Panc1 (cell line): ENCODE measurements around the gene BLTP2. TPM values are rescaled to one million over a fixed set of nuclear protein-coding genes. Genes with fewer than 3 reads are reported as not detected.

Experiments
- ATAC-seq: fragments of 200-7000 bp; cut with Tn5 transposase; 2 replicates; pipeline ENCODE4 v1.9.1; 2020; ENCODE audit warnings: mild to moderate bottlenecking, moderate library complexity
- BruUV-seq: library from RNA; stranded (reverse); fragments of 400-500 nt; replicated peaks from 2 replicates; lab custom pipeline; 2021; lab: Mats Ljungman, UMichigan
- CTCF ChIA-PET: fragments of 300-600 bp; sonication (Branson Sonifier 250); formaldehyde crosslinking; loops from one replicate; lab custom pipeline; 2022; ENCODE audit warnings: antibody characterized with exemption; lab: Charles Lee
- POLR2A ChIA-PET: fragments of 300-600 bp; sonication (Branson Sonifier 250); formaldehyde crosslinking; loops from one replicate; lab custom pipeline; 2022; ENCODE audit warnings: antibody characterized with exemption; lab: Charles Lee
- DNase-seq: peaks from one replicate; pipeline ENCODE4 v3.0.0-alpha.2; 2010; ENCODE audit warnings: low read depth, low spot score
- H3K27ac ChIP-seq: 2 replicates; pipeline ENCODE4 v1.5.1; 2011; ENCODE audit warnings: mild to moderate bottlenecking, low read length, inconsistent platforms
- H3K27me3 ChIP-seq: fragments of 200-500 bp; sonication (Bioruptor generic); 2 replicates; pipeline ENCODE4 v1.6.0; 2014; ENCODE audit warnings: low read length, inconsistent platforms; ENCODE audit not compliant: control insufficient read depth, insufficient read depth
- H3K36me3 ChIP-seq: fragments of 200-500 bp; sonication (Bioruptor generic); 2 replicates; pipeline ENCODE4 v1.5.1; 2014; ENCODE audit warnings: inconsistent platforms, mild to moderate bottlenecking, low read length, moderate library complexity; ENCODE audit not compliant: control insufficient read depth, insufficient read depth
- H3K4me1 ChIP-seq: 2 replicates; pipeline ENCODE4 v1.5.1; 2011; ENCODE audit warnings: inconsistent platforms, mild to moderate bottlenecking, low read length, moderate library complexity; ENCODE audit not compliant: control insufficient read depth, insufficient read depth
- H3K4me3 ChIP-seq, 2 experiments: 2 replicates each; pipeline ENCODE4 v1.5.1; 2011 to 2012; ENCODE audit warnings: low read depth in 2 of 2, low read length in 2 of 2, mild to moderate bottlenecking in 2 of 2, inconsistent platforms in 1 of 2, moderate library complexity in 1 of 2
- H3K9me3 ChIP-seq: fragments of 200-500 bp; sonication (Bioruptor generic); 2 replicates; pipeline ENCODE4 v1.5.1; 2014; ENCODE audit warnings: low read depth, mild to moderate bottlenecking, inconsistent platforms, low read length, moderate library complexity; ENCODE audit not compliant: control insufficient read depth, insufficient read depth
- POLR2AphosphoS5 ChIP-seq: IDR thresholded peaks from 2 replicates; pipeline ENCODE4 v1.6.1; 2012; ENCODE audit warnings: mild to moderate bottlenecking, low read depth, low read length, moderate library complexity
- REST ChIP-seq, 2 experiments: IDR thresholded peaks; 2 replicates each; pipeline ENCODE4 v1.6.1; 2011 to 2012; ENCODE audit warnings: low read depth in 2 of 2, control low read depth in 1 of 2, low read length in 1 of 2, mild to moderate bottlenecking in 1 of 2, moderate library complexity in 1 of 2; ENCODE audit not compliant: insufficient read depth in 1 of 2
- SIN3A ChIP-seq: IDR thresholded peaks from 2 replicates; pipeline ENCODE4 v1.6.1; 2012; ENCODE audit warnings: low read depth, mild to moderate bottlenecking, low read length, moderate library complexity, borderline replicate concordance; ENCODE audit not compliant: insufficient read depth
- TCF7L2 ChIP-seq: IDR thresholded peaks from 2 replicates; pipeline ENCODE4 v1.6.1; 2011; ENCODE audit warnings: mild to moderate bottlenecking, low read depth, low read length, inconsistent platforms
- in situ Hi-C: cut with HindIII; loops from 2 replicates; pipeline ENCODE4 v1.10.0; 2016; ENCODE audit warnings: low sequenced_read_pairs, low pct_unique_long_range_greater_than_20kb
- intact Hi-C: fragments of 100-400 bp; cut with micrococcal nuclease; formaldehyde crosslinking; loops from one replicate; pipeline ENCODE4 v1.10.0; 2022; ENCODE audit not compliant: unreplicated experiment
- total RNA-seq: library from RNA; stranded (reverse); gene quantifications from one replicate; pipeline ENCODE4 v1.2.1, GENCODE V29; 2021; ENCODE audit not compliant: unreplicated experiment
- TF ChIP-seq, protein P1 (sequence below): fragments of 450-650 bp; IDR thresholded peaks from 2 replicates; pipeline ENCODE4 v1.5.1; 2017; ENCODE audit warnings: mild to moderate bottlenecking

Gene BLTP2
- total RNA-seq, 1 experiment from 2014 or later: 271 TPM

DNA sequence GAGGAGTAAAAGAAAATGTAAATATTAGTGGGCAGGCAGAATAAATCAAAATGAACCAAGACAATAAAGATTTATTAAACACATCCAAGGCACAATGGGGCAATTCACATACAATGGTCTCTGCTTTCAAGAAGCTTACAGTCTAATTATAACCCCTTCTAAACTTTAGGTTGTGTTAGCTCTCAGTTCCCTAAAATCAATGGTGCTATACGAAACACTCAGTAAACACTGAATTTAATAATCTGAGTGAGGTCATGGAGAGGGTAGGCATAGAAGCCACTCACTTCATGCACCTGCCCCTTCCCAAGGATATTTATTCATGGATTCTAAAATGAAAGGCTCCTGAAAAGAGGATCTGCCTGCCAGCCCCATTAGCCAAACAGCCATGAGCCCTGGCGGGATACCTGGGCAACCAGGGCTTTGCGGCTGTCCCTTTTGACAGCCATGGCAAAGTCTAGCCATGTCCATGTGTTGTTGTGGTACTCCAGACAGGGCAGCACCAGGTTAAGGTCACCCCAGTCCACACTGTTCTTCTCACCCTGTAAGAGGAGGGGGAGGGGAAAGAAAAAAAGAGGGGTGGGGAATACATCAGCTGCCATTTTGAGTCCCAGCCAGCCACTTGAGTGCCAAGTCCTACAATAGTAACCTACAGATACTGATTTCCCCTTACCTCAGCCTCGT, 29.6 kb downstream of the BLTP2 start:
- no peak for TF ChIP-seq SIN3A
- TF ChIP-seq POLR2AphosphoS5: 0 out of 2 replicates have a peak, but pooled peaks have one; percentile 17
- TF ChIP-seq REST (IDR thresholded peaks at IDR 0.05; ENCODE audit: insufficient read depth in 1 of 2, low read depth in 2 of 2, low read length in 1 of 2): no peak
- BruUV-seq: no TSS peak
- DNase-seq: no peak
- H3K36me3 ChIP-seq: peaks cover 45% of the 10 kb centered on the region
- ChIA-PET CTCF (no interaction called here), POLR2A (no interaction called here)
- no peak overlapping the region for H3K4me3 ChIP-seq
- in situ Hi-C loops: no loop called here
- intact Hi-C loops: no loop called here
- H3K4me1 ChIP-seq: no peaks in the 10 kb centered on the region
- H3K9me3 ChIP-seq: no peaks in the 10 kb centered on the region
- no peak overlapping the region for H3K27ac ChIP-seq
- no peak for ATAC-seq
- H3K27me3 ChIP-seq: no peaks in the 10 kb centered on the region

- no peaks in the 10 kb centered on the region for H3K9me3 ChIP-seq
- ChIA-PET POLR2A (no interaction called here), CTCF (no interaction called here)
- intact Hi-C loops (no loop called here), in situ Hi-C loops (no loop called here)
- TF ChIP-seq REST (IDR thresholded peaks at IDR 0.05; ENCODE audit: insufficient read depth in 1 of 2, low read depth in 2 of 2, low read length in 1 of 2): no peak
- TF ChIP-seq SIN3A: no peak
- TF ChIP-seq POLR2AphosphoS5: no peak
- TF ChIP-seq, protein P1, sequence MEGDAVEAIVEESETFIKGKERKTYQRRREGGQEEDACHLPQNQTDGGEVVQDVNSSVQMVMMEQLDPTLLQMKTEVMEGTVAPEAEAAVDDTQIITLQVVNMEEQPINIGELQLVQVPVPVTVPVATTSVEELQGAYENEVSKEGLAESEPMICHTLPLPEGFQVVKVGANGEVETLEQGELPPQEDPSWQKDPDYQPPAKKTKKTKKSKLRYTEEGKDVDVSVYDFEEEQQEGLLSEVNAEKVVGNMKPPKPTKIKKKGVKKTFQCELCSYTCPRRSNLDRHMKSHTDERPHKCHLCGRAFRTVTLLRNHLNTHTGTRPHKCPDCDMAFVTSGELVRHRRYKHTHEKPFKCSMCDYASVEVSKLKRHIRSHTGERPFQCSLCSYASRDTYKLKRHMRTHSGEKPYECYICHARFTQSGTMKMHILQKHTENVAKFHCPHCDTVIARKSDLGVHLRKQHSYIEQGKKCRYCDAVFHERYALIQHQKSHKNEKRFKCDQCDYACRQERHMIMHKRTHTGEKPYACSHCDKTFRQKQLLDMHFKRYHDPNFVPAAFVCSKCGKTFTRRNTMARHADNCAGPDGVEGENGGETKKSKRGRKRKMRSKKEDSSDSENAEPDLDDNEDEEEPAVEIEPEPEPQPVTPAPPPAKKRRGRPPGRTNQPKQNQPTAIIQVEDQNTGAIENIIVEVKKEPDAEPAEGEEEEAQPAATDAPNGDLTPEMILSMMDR: no peak
- TF ChIP-seq TCF7L2: no peak
- H3K4me3 ChIP-seq: no peak within 1 kb of the TSS
- BruUV-seq: no TSS peak
- no peak for DNase-seq
- H3K27me3 ChIP-seq: no peaks in the 10 kb centered on the region
- H3K4me1 ChIP-seq: no peaks in the 10 kb centered on the region
- ATAC-seq: peak; percentile 16; the same call in 1 of the 2 replicates
- peaks cover 32% of the 10 kb centered on the region for H3K36me3 ChIP-seq
- H3K27ac ChIP-seq: no peak within 1 kb of the TSS
These were observed 31.0 kb downstream of the BLTP2 start, which contains the start of gene RSKR for GRCh38 chr17:28613931-28614381. RSKR (minus strand) TSS chr17:28614185; CDS start chr17:28614161, 24 bp downstream.
